GM12872 (cell line): ENCODE data around the gene ARNT2.

ENCODE experiments used
- TF ChIP-seq, protein P1 (sequence below): IDR thresholded peaks from 3 replicates; pipeline ENCODE4 v1.5.1; 2011; ENCODE audit warnings: low read depth, mild to moderate bottlenecking, low read length, moderate library complexity; ENCODE audit not compliant: insufficient read depth

Gene ARNT2

DNA sequence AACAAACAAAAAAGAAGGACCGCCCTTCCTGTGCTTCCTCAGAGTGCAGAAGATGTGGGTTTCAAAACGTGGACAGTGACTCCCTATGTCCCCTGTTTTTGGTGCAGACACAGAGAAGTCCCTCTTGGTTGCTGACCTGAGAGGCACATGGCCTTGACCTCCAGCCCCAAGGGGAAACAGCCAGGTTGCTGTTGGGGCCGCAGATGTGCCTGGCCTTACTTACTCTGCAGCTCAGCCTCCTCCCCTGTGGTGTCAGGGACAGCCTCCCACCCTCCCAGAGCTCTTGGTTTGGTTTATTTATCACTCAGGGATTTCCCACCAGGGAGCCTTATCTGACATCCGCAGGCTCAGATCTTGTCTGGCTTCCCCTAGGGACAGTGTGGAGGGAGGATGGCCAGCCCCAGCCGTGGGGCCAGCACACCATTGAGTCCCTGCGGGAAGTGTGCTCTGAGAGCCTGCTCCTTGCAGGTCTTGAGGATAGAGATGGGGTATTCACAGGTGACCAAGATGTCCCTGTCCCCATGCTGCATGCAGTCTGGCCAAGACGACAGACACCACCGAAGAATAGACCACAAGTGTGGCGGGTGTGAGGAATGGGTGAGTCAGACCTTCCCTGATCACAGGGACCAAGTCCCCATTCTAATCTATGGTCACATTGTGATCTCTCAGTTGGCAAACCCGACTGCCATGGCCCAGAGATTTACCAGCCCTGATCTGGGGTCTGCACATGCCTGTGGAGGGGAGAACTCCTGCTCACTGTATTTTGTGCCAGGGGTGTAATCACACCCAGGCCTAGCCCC, 156.6 kb downstream of the ARNT2 start:
- TF ChIP-seq, protein P1, sequence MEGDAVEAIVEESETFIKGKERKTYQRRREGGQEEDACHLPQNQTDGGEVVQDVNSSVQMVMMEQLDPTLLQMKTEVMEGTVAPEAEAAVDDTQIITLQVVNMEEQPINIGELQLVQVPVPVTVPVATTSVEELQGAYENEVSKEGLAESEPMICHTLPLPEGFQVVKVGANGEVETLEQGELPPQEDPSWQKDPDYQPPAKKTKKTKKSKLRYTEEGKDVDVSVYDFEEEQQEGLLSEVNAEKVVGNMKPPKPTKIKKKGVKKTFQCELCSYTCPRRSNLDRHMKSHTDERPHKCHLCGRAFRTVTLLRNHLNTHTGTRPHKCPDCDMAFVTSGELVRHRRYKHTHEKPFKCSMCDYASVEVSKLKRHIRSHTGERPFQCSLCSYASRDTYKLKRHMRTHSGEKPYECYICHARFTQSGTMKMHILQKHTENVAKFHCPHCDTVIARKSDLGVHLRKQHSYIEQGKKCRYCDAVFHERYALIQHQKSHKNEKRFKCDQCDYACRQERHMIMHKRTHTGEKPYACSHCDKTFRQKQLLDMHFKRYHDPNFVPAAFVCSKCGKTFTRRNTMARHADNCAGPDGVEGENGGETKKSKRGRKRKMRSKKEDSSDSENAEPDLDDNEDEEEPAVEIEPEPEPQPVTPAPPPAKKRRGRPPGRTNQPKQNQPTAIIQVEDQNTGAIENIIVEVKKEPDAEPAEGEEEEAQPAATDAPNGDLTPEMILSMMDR = no peak

DNA sequence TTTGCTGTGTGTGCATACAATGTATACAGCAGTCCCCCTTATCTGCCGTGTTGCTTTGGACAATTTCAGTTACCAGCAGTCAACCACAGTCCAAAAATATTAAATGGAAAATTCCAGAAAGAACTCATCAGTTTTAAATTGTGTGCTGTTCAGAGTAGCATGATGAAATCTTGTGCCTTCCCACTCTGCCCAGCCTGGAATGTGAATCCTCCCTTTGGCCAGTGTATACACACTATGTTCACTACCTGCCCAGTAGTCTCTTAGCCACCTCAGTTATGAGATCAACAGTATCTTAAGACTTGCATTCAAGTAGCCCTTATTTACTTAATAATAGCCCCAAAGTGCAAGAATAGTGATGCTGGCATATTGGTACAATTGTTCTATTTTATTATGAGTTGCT, 157.3 kb downstream of the ARNT2 start:
- TF ChIP-seq, protein P1 = no peak

DNA sequence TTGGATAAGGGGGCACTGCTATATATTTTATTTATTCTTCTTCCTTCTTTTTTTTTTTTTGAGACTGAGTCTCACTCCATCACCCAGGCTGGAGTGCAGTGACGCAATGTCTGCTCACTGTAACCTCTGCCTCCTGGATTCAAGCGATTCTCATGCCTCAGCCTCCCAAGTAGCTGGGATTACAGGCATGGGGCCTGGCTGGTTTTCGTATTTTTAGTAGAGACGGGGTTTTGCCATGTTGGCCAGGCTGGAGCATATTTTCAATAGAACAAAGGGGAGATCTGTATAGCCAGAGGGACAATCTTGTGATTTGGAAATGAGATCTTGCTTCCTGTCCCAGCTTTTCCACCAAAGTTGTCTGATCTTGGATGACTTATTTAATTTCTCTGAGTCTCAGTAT, 157.9 kb downstream of the ARNT2 start:
- TF ChIP-seq, protein P1 = no peak

DNA sequence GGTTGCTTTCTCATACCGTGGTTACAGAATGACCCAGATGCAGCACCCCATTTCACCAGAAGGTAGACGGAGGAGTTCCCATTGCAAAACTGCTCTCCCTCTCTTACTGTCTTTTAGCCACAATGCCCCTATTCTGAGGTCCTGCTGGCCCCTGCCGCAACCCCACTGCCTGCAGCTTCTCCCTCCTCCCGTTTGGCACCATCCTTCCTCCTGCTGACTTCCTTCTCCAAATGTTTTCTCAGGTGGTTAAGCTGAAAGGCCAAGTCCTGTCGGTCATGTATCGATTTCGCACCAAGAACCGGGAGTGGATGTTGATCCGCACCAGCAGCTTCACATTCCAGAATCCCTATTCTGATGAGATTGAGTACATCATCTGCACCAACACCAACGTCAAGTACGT, 158.7 kb downstream of the ARNT2 start:
- TF ChIP-seq, protein P1 = no peak

DNA sequence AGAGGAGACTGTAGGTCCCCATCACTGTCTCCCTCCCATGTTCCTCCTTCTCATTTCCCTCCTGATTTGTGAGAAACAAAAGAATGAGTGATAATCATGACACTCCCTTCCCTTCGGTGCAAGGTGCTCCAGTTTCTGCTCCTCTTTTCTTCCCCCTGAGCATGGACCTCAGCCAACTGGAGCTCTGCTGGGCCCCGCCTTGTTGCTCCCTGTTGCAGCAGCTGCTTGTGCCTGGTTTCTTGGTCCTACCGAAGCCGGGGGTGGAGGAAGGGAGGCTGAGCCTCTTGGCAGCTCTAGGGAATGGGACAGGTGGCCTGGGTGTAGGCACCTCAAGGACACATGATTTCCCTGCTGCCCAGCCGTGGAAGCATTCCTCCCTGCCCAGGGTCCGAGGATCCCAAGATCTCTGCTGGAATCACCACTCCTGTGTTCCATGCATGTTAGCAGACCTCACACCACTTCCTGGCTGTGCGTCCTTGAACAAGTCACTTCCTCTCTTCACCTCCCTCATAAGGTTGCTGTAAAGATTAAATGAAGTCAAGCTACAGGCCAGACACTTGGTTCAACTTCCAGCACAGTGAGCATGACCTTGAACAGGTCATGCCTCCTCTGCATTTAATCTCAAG, 159.3 kb downstream of the ARNT2 start:
- TF ChIP-seq, protein P1 = no peak

DNA sequence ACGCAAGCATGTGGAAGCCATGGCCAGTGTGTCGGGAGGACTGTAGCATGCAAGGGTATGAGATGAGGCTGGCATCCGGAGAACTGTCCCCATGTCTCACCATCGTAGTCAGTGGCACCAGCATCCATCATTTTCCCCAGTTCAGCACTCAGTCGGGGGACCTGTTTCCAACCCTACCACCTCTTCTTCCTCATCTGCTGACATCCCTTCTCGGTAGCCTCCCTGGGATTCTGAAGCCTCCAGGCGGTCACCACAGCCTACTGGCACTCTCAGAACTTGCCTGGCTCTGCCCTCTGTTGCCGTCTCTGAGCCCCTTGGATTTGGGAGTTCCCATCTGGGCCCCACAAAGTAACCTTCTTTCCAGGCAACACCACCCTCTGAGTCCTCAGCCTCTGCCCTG, 159.9 kb downstream of the ARNT2 start:
- TF ChIP-seq, protein P1 = no peak

DNA sequence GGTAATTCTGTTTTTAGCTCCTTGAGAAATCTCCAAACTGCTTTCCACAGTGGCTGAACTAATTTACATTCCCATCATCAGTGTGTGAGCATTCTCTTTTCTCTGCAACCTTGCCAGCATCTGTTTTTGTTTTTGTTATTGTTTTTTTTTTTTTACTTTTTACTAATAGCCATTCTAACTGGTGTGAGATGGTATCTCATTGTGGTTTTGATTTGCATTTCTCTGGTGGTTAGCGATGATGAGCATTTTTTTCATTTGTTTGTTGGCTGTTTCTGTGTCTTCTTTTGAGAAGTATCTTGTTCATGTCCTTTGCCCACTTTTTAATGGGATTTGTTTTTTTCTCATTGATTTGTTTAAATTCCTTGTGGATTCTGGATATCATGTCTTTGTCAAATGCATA, 161.2 kb downstream of the ARNT2 start:
- TF ChIP-seq, protein P1 = no peak
